IMR-90 (cell line): Measurements from ENCODE around the gene SLC39A6. TPM values are rescaled to one million over a fixed set of nuclear protein-coding genes. Genes with fewer than 3 reads are reported as not detected.

ENCODE experiments used
- ATAC-seq: fragments of 200-7000 bp; cut with Tn5 transposase; 2 replicates; pipeline ENCODE4 v1.9.1; 2020; ENCODE audit warnings: low read depth, mild to moderate bottlenecking, moderate library complexity
- BruUV-seq: library from RNA; stranded (reverse); fragments of 400-500 nt; replicated peaks from 2 replicates; lab custom pipeline; 2021; lab: Mats Ljungman, UMichigan
- CTCF ChIA-PET: fragments of 300-600 bp; formaldehyde crosslinking; extraction: SDS; loops from one replicate; lab custom pipeline; 2021; ENCODE audit warnings: antibody characterized with exemption; lab: Yijun Ruan, JAX
- POLR2A ChIA-PET: fragments of 300-600 bp; sonication (Branson Sonifier 250); formaldehyde crosslinking; loops from one replicate; lab custom pipeline; 2022; ENCODE audit warnings: antibody characterized with exemption; ENCODE audit not compliant: unreplicated experiment; lab: Charles Lee
- DNase-seq: peaks from one replicate; pipeline ENCODE4 v3.0.0; 2013
- H2AFZ ChIP-seq: replicated peaks from 2 replicates; pipeline ENCODE3; 2013; ENCODE audit warnings: low read length, mild to moderate bottlenecking; ENCODE audit not compliant: poor library complexity
- H2AK5ac ChIP-seq: 2 replicates; pipeline ENCODE4 v1.6.1; 2013; ENCODE audit warnings: low read depth, low read length, inconsistent platforms
- H2AK9ac ChIP-seq: replicated peaks from 2 replicates; pipeline ENCODE3; 2013; ENCODE audit warnings: mild to moderate bottlenecking, low read depth, low read length, moderate library complexity; ENCODE audit not compliant: poor library complexity
- H2BK120ac ChIP-seq: 2 replicates; pipeline ENCODE4 v1.6.1; 2013; ENCODE audit warnings: low read depth, low read length, inconsistent platforms
- H2BK15ac ChIP-seq: 3 replicates; pipeline ENCODE4 v1.6.1; 2013; ENCODE audit warnings: low read depth, low read length, inconsistent platforms
- H2BK20ac ChIP-seq: 2 replicates; pipeline ENCODE4 v1.6.1; 2013; ENCODE audit warnings: low read depth, mild to moderate bottlenecking, inconsistent platforms, low read length, moderate library complexity
- H2BK5ac ChIP-seq: 2 replicates; pipeline ENCODE4 v1.6.1; 2013; ENCODE audit warnings: mild to moderate bottlenecking, low read depth, low read length, inconsistent platforms; ENCODE audit not compliant: poor library complexity, severe bottlenecking
- H3K14ac ChIP-seq: replicated peaks from 2 replicates; pipeline ENCODE4 v1.6.1; 2013; ENCODE audit warnings: low read depth, low read length, inconsistent platforms
- H3K18ac ChIP-seq: 2 replicates; pipeline ENCODE4 v1.6.1; 2013; ENCODE audit warnings: low read depth, low read length, control low read depth
- H3K23ac ChIP-seq: 2 replicates; pipeline ENCODE4 v1.6.1; 2013; ENCODE audit warnings: low read depth, low read length, inconsistent platforms
- H3K27ac ChIP-seq: 2 replicates; pipeline ENCODE4 v1.5.1; 2013; ENCODE audit warnings: mild to moderate bottlenecking, control low read depth, low read length; ENCODE audit not compliant: insufficient read depth
- H3K27me3 ChIP-seq: 2 replicates; pipeline ENCODE4 v1.6.1; 2013; ENCODE audit warnings: low read length; ENCODE audit not compliant: control insufficient read depth, insufficient read depth
- H3K36me3 ChIP-seq: 2 replicates; pipeline ENCODE4 v1.6.1; 2013; ENCODE audit warnings: low read length, mixed read lengths; ENCODE audit not compliant: control insufficient read depth, insufficient read depth
- H3K4ac ChIP-seq: 2 replicates; pipeline ENCODE4 v1.6.1; 2013; ENCODE audit warnings: low read depth, low read length, inconsistent platforms
- H3K4me1 ChIP-seq: 2 replicates; pipeline ENCODE4 v1.6.1; 2013; ENCODE audit warnings: low read length, mixed read lengths; ENCODE audit not compliant: control insufficient read depth, insufficient read depth
- H3K4me2 ChIP-seq: 2 replicates; pipeline ENCODE4 v1.6.1; 2013; ENCODE audit warnings: low read depth, mild to moderate bottlenecking, control low read depth, low read length, moderate library complexity
- H3K4me3 ChIP-seq: 2 replicates; pipeline ENCODE4 v1.5.1; 2013; ENCODE audit warnings: low read depth, mild to moderate bottlenecking, control low read depth, low read length, moderate library complexity; ENCODE audit not compliant: insufficient read depth
- H3K56ac ChIP-seq: 2 replicates; pipeline ENCODE4 v1.6.1; 2013; ENCODE audit warnings: low read length, inconsistent platforms; ENCODE audit not compliant: insufficient read depth; ENCODE audit errors: extremely low read depth
- H3K79me1 ChIP-seq, 2 experiments: 2 replicates each; pipeline ENCODE4 v1.6.1; 2013; ENCODE audit warnings: low read length in 2 of 2, inconsistent platforms in 1 of 2, low read depth in 1 of 2
- H3K9ac ChIP-seq: 2 replicates; pipeline ENCODE4 v1.6.1; 2013; ENCODE audit warnings: low read depth, low read length, control low read depth
- H3K9me1 ChIP-seq: 2 replicates; pipeline ENCODE4 v1.6.1; 2013; ENCODE audit warnings: low read length, inconsistent platforms; ENCODE audit not compliant: insufficient read depth
- H3K9me3 ChIP-seq: 2 replicates; pipeline ENCODE4 v1.6.1; 2013; ENCODE audit warnings: low read length; ENCODE audit not compliant: control insufficient read depth, insufficient read depth
- H4K20me1 ChIP-seq: 2 replicates; pipeline ENCODE4 v1.6.1; 2013; ENCODE audit warnings: low read length, inconsistent platforms; ENCODE audit not compliant: insufficient read depth
- H4K5ac ChIP-seq: 2 replicates; pipeline ENCODE4 v1.6.1; 2013; ENCODE audit warnings: mild to moderate bottlenecking, low read depth, low read length, control low read depth
- H4K8ac ChIP-seq, 2 experiments: 2 replicates each; pipeline ENCODE4 v1.6.1; 2013; ENCODE audit warnings: low read depth in 2 of 2, low read length in 2 of 2, control low read depth in 1 of 2, inconsistent platforms in 1 of 2
- H4K91ac ChIP-seq: 2 replicates; pipeline ENCODE4 v1.6.1; 2013; ENCODE audit warnings: low read depth, low read length, inconsistent platforms; ENCODE audit not compliant: insufficient read depth
- RFX5 ChIP-seq: IDR thresholded peaks from 2 replicates; pipeline ENCODE4 v1.8.0; 2012; ENCODE audit warnings: low read depth, mild to moderate bottlenecking, low read length, moderate library complexity
- SMC3 ChIP-seq: fragments of 150-350 bp; IDR thresholded peaks from 2 replicates; pipeline ENCODE4 v1.6.1; 2016; ENCODE audit warnings: low read depth, mild to moderate bottlenecking, antibody characterized with exemption, low read length, moderate library complexity
- WGBS, 2 experiments: methylation state at CpG; one replicate each; pipeline versions ENCODE4 v1.1.5 to v1.1.7; 2013; ENCODE audit warnings: missing lambda C conversion rate in 2 of 2; ENCODE audit not compliant: insufficient read length in 1 of 2; ENCODE audit errors: extremely low coverage in 2 of 2; 5-methylcytosine and 5-hydroxymethylcytosine counted together
- dilution Hi-C: fragments of 300-500 bp; cut with HindIII; formaldehyde crosslinking; loops from one replicate; pipeline ENCODE4 v1.14.3; 2018; ENCODE audit warnings: low sequenced_read_pairs; ENCODE audit not compliant: unreplicated experiment
- in situ Hi-C: fragments of 300-500 bp; cut with MboI; formaldehyde crosslinking; loops from 3 replicates; pipeline ENCODE4 v1.14.3; 2019; ENCODE audit warnings: low sequenced_read_pairs, inconsistent platforms, mixed read lengths
- intact Hi-C: fragments of 100-400 bp; cut with micrococcal nuclease; formaldehyde crosslinking; loops from 2 replicates; pipeline ENCODE4 v1.10.0; 2022
- polyA plus RNA-seq, 3 experiments: library from polyadenylated mRNA; depleted of rRNA; stranded (reverse); fragments of >200 nt; gene quantifications; 2 replicates each; pipeline ENCODE4 v1.2.3, GENCODE V29; 2012; ENCODE audit warnings: low replicate concordance in 1 of 3
- total RNA-seq: library from RNA; depleted of rRNA; stranded (reverse); fragments of >200 nt; gene quantifications from 2 replicates; pipeline ENCODE4 v1.2.3, GENCODE V29; 2012

SLC39A6 gene
- total and polyA plus RNA-seq, 2 of the 4 experiments (the other 2 are of a cell fraction): 48.7 to 91.9 TPM

- CTCF ChIA-PET: no interaction called here
- BruUV-seq: no TSS peak
- dilution Hi-C loops: no loop called here
Measured at GRCh38 chr18:36114738-36115137, 14.4 kb downstream of the SLC39A6 start.

More at GRCh38 chr18:36114738-36115137, 14.4 kb downstream of the SLC39A6 start:
- Histone ChIP-seq H3K79me1 (peaks cover 6 to 15% of the 10 kb centered on the region in 2 experiments), H3K9me1 (no peaks in the 10 kb centered on the region), H2AFZ (no peak overlapping the region), H3K4ac (no peak overlapping the region), H3K27ac (no peak overlapping the region), H3K14ac (no peak overlapping the region), H3K4me3 (no peak overlapping the region), H4K91ac (no peak overlapping the region), H3K27me3 (no peaks in the 10 kb centered on the region), H2BK5ac (no peak overlapping the region), H4K8ac (no peak overlapping the region), H4K5ac (no peak overlapping the region), H2BK20ac (no peak overlapping the region), H3K36me3 (peaks cover 49% of the 10 kb centered on the region), H3K4me1 (no peaks in the 10 kb centered on the region), H3K23ac (no peak overlapping the region), H3K4me2 (no peak overlapping the region), H3K9ac (no peak overlapping the region), H2AK9ac (no peak overlapping the region), H4K20me1 (peaks cover 4% of the 10 kb centered on the region; the same call in 1 of the 2 replicates), H2AK5ac (no peak overlapping the region), H3K9me3 (no peaks in the 10 kb centered on the region), H3K18ac (no peak overlapping the region), H3K56ac (no peak overlapping the region), H2BK120ac (no peak overlapping the region), H2BK15ac (no peak overlapping the region)
- WGBS, 2 experiments: no CpG with 5 or more reads among the region's 1 CpG
- intact Hi-C loops: no loop called here
- no peak for ATAC-seq
- TF ChIP-seq SMC3 (no peak), RFX5 (no peak)
- in situ Hi-C loops: no loop called here
- POLR2A ChIA-PET: no interaction called here
- no peak for DNase-seq
